GM23338 (cell line): Measurements from ENCODE around the gene LHX5. TPM values are rescaled to one million over a fixed set of nuclear protein-coding genes. Genes with fewer than 3 reads are reported as not detected.

ENCODE experiments used
- ATAC-seq: fragments of 200-7000 bp; cut with Tn5 transposase; 3 replicates; pipeline ENCODE4 v1.9.1; 2020
- DNase-seq: peaks from one replicate; pipeline ENCODE4 v3.0.0-alpha.2; 2015; ENCODE audit warnings: low spot score
- H2AFZ ChIP-seq: fragments of 200-600 bp; sonication (generic); 2 replicates; pipeline ENCODE4 v1.8.0; 2016; ENCODE audit warnings: antibody characterized with exemption, mild to moderate bottlenecking, moderate library complexity
- H3F3A ChIP-seq: fragments of 200-600 bp; sonication (generic); replicated peaks from 2 replicates; pipeline ENCODE4 v1.8.0; 2017; ENCODE audit warnings: antibody characterized with exemption, mixed run types, low read depth
- H3K27ac ChIP-seq: fragments of 200-600 bp; sonication (generic); 2 replicates; pipeline ENCODE4 v1.6.1; 2016; ENCODE audit warnings: low read depth
- H3K27me3 ChIP-seq: fragments of 200-600 bp; sonication (generic); 2 replicates; pipeline ENCODE4 v1.8.0; 2016; ENCODE audit warnings: mild to moderate bottlenecking, mixed run types, moderate library complexity; ENCODE audit not compliant: insufficient read depth
- H3K36me3 ChIP-seq: fragments of 200-600 bp; sonication (generic); 2 replicates; pipeline ENCODE4 v1.8.0; 2016; ENCODE audit warnings: mild to moderate bottlenecking; ENCODE audit not compliant: insufficient read depth
- H3K4me1 ChIP-seq: fragments of 200-600 bp; sonication (generic); 2 replicates; pipeline ENCODE4 v1.8.0; 2016; ENCODE audit warnings: mild to moderate bottlenecking, moderate library complexity; ENCODE audit not compliant: insufficient read depth
- H3K4me2 ChIP-seq: fragments of 200-600 bp; sonication (generic); 2 replicates; pipeline ENCODE4 v1.7.1; 2017; ENCODE audit warnings: mixed run types
- H3K4me3 ChIP-seq: fragments of 200-600 bp; sonication (generic); 2 replicates; pipeline ENCODE4 v1.6.1; 2016; ENCODE audit warnings: mixed run types
- H3K79me2 ChIP-seq: fragments of 200-600 bp; sonication (generic); replicated peaks from 2 replicates; pipeline ENCODE4 v1.8.0; 2017; ENCODE audit warnings: mild to moderate bottlenecking; ENCODE audit not compliant: insufficient read depth
- H3K9me2 ChIP-seq: fragments of 200-600 bp; sonication (generic); 2 replicates; pipeline ENCODE4 v1.8.0; 2017; ENCODE audit not compliant: insufficient read depth
- H4K20me1 ChIP-seq: fragments of 200-600 bp; sonication (generic); replicated peaks from 2 replicates; pipeline ENCODE4 v1.8.0; 2017; ENCODE audit warnings: mild to moderate bottlenecking; ENCODE audit not compliant: insufficient read depth
- H3K27ac Mint-ChIP-seq: 2 replicates; pipeline ENCODE4 v1.8.0; 2020; ENCODE audit warnings: inconsistent platforms, mild to moderate bottlenecking, moderate library complexity, mixed read lengths
- H3K27me3 Mint-ChIP-seq: 3 replicates; pipeline ENCODE4 v1.8.0; 2022; ENCODE audit warnings: low read depth, mild to moderate bottlenecking, moderate library complexity, mixed read lengths, inconsistent platforms; ENCODE audit not compliant: insufficient read depth, poor library complexity
- H3K36me3 Mint-ChIP-seq: 3 replicates; pipeline ENCODE4 v1.8.0; 2021; ENCODE audit warnings: low read depth, mild to moderate bottlenecking, inconsistent platforms, moderate library complexity, mixed read lengths
- H3K4me1 Mint-ChIP-seq: 3 replicates; pipeline ENCODE4 v1.8.0; 2020; ENCODE audit warnings: mild to moderate bottlenecking, inconsistent platforms, mixed read lengths
- H3K4me3 Mint-ChIP-seq: 3 replicates; pipeline ENCODE4 v1.8.0; 2021; ENCODE audit warnings: moderate library complexity, mild to moderate bottlenecking, inconsistent platforms, mixed read lengths
- H3K9me3 Mint-ChIP-seq: 3 replicates; pipeline ENCODE4 v1.8.0; 2020; ENCODE audit warnings: moderate library complexity, mild to moderate bottlenecking, inconsistent platforms, mixed read lengths
- CREB1 ChIP-seq: fragments of 250-450 bp; sonication (Bioruptor Pico); IDR thresholded peaks from 2 replicates; pipeline ENCODE4 v1.5.0; 2020; ENCODE audit warnings: low read depth, mild to moderate bottlenecking, moderate library complexity
- EZH2 ChIP-seq: fragments of 200-600 bp; sonication (generic); IDR thresholded peaks from one replicate; pipeline ENCODE4 v1.8.0; 2017; ENCODE audit warnings: antibody characterized with exemption, mild to moderate bottlenecking, low read depth; ENCODE audit not compliant: unreplicated experiment
- EZH2phosphoT487 ChIP-seq: fragments of 200-600 bp; sonication (generic); IDR thresholded peaks from one replicate; pipeline ENCODE4 v1.8.1; 2018; ENCODE audit warnings: antibody characterized with exemption; ENCODE audit not compliant: unreplicated experiment
- JUNB ChIP-seq: IDR thresholded peaks from one replicate; pipeline ENCODE4 v1.6.1; 2016; ENCODE audit warnings: antibody characterized with exemption; ENCODE audit not compliant: unreplicated experiment
- NANOG ChIP-seq: IDR thresholded peaks from 2 replicates; pipeline ENCODE4 v1.6.1; 2016; ENCODE audit warnings: antibody characterized with exemption, borderline replicate concordance
- POLR2AphosphoS5 ChIP-seq: IDR thresholded peaks from 2 replicates; pipeline ENCODE4 v1.6.1; 2016; ENCODE audit warnings: antibody characterized with exemption, low read depth
- STAT1 ChIP-seq: IDR thresholded peaks from one replicate; pipeline ENCODE4 v1.6.1; 2016; ENCODE audit warnings: antibody characterized with exemption; ENCODE audit not compliant: unreplicated experiment
- ZNF114 ChIP-seq: fragments of 250-450 bp; sonication (Bioruptor Pico); IDR thresholded peaks from 2 replicates; pipeline ENCODE4 v1.5.0; 2020; ENCODE audit warnings: mild to moderate bottlenecking, moderate library complexity
- ZNF331 ChIP-seq: fragments of 250-450 bp; sonication (Bioruptor Pico); IDR thresholded peaks from 2 replicates; pipeline ENCODE4 v1.5.0; 2020; ENCODE audit warnings: low read depth, mild to moderate bottlenecking, moderate library complexity
- polyA plus RNA-seq: library from polyadenylated mRNA; unstranded; fragments of >200 nt; fragmentation: Nextera tagmentation; extraction: Ambion mirVana; gene quantifications from 2 replicates; pipeline ENCODE4 v1.2.1, GENCODE V29; 2016
- total RNA-seq: library from RNA; depleted of rRNA; stranded (reverse); fragments of >200 nt; shearing (Covaris generic); gene quantifications from 2 replicates; pipeline ENCODE4 v1.2.3, GENCODE V29; 2014
- TF ChIP-seq, protein P1 (sequence below): IDR thresholded peaks from 2 replicates; pipeline ENCODE4 v1.6.1; 2016; ENCODE audit warnings: antibody characterized with exemption
- TF ChIP-seq, protein P2 (sequence below): IDR thresholded peaks from one replicate; pipeline ENCODE4 v1.6.1; 2018; ENCODE audit warnings: antibody characterized with exemption; ENCODE audit not compliant: unreplicated experiment
- TF ChIP-seq, protein P3 (sequence below), 2 experiments: fragments of 200-600 bp in 1 of 2; sonication (generic) in 1 of 2; conservative IDR thresholded peaks; 2 replicates each; pipeline versions ENCODE4 v1.5.1 to v1.6.1; 2016 to 2017; ENCODE audit warnings: antibody characterized with exemption in 2 of 2, low read depth in 2 of 2, mild to moderate bottlenecking in 2 of 2, moderate library complexity in 1 of 2

The LHX5 gene
- total and polyA plus RNA-seq, 2 experiments from 2014 or later: 0.18 TPM; not detected in 1

DNA sequence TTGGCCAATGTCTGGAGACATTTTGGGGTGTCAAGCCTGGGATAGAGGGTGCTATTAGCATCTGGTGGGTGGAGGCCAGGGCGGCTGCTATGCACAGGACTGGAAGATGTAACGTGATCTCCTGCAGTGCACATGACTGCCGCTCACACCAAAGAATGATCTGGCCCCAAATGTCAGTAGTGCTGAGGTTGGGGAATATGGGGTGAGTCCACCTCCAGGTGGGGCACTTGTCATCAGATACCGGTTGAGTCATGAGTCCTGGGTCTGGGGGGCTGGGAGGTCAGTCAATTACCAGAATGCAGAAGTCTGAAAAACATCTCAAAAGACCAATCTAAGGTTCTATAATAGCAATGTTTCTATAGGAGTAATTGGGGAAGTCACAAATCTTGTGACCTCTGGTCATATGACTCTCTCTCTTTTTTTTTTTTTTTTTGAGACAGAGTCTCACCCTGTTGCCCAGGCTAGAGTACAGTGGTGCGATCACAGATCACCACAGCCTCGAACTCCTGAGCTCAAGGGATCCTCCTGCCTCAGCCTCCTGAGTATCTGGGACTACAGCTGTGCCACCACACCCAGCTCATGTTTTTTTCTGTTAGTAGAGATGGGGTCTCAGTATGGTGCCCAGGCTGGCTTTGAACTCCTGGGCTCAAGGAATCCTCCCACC lies 55.4 kb downstream of the LHX5 start:
- H3K4me1 Mint-ChIP-seq: peaks cover 8% of the 10 kb centered on the region; the same call in 2 of the 3 replicates

DNA sequence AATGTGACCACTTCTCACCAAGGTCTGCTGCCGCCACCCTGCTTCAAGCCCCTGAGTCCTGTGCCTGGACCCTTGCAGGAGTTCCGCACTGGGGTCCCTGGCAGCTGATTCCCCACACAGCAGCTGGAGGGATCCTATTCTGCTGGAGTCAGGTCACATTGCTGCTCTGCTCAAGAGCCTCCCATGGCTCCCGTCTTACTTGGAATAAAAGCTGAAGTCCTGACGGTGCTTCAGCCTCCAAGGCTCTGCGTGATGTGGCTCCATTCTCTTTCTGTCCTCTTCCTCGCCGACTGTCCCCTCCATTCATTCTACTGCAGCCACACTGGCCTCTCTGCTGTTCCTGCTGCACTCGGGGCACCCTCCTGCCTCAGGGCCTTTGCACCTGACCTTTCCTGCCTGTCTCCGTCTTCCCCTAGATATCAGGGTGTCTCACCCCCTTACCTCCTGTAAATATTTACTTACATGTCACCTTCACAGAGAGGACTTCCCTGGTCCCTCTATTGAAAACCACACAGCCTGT lies 57.1 kb downstream of the LHX5 start:
- Histone ChIP-seq H3F3A (no peaks in the 10 kb centered on the region), H2AFZ (no peak overlapping the region), H3K4me2 (no peak overlapping the region), H4K20me1 (no peaks in the 10 kb centered on the region), H3K79me2 (no peaks in the 10 kb centered on the region), H3K4me1 (no peaks in the 10 kb centered on the region), H3K36me3 (no peaks in the 10 kb centered on the region), H3K4me3 (no peak overlapping the region), H3K9me2 (no peaks in the 10 kb centered on the region), H3K27me3 (no peaks in the 10 kb centered on the region), H3K27ac (no peak overlapping the region)
- DNase-seq (no peak), ATAC-seq (no peak)
- H3K36me3 Mint-ChIP-seq: no peaks in the 10 kb centered on the region
- H3K27me3 Mint-ChIP-seq: peaks cover 12% of the 10 kb centered on the region
- H3K4me1 Mint-ChIP-seq: peaks cover 8% of the 10 kb centered on the region; the same call in 2 of the 3 replicates
- H3K9me3 Mint-ChIP-seq: no peaks in the 10 kb centered on the region
- H3K4me3 Mint-ChIP-seq: no peak overlapping the region; the same call in 2 of the 3 replicates
- H3K27ac Mint-ChIP-seq: no peak overlapping the region
- TF ChIP-seq STAT1 (no peak), CREB1 (CRISPR knock-in tag) (no peak), POLR2AphosphoS5 (no peak), ZNF114 (CRISPR knock-in tag) (no peak), JUNB (no peak), NANOG (no peak), EZH2 (no peak), EZH2phosphoT487 (no peak), ZNF331 (no peak)
- TF ChIP-seq, protein P1, sequence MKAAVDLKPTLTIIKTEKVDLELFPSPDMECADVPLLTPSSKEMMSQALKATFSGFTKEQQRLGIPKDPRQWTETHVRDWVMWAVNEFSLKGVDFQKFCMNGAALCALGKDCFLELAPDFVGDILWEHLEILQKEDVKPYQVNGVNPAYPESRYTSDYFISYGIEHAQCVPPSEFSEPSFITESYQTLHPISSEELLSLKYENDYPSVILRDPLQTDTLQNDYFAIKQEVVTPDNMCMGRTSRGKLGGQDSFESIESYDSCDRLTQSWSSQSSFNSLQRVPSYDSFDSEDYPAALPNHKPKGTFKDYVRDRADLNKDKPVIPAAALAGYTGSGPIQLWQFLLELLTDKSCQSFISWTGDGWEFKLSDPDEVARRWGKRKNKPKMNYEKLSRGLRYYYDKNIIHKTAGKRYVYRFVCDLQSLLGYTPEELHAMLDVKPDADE: no peak
- TF ChIP-seq, protein P2, sequence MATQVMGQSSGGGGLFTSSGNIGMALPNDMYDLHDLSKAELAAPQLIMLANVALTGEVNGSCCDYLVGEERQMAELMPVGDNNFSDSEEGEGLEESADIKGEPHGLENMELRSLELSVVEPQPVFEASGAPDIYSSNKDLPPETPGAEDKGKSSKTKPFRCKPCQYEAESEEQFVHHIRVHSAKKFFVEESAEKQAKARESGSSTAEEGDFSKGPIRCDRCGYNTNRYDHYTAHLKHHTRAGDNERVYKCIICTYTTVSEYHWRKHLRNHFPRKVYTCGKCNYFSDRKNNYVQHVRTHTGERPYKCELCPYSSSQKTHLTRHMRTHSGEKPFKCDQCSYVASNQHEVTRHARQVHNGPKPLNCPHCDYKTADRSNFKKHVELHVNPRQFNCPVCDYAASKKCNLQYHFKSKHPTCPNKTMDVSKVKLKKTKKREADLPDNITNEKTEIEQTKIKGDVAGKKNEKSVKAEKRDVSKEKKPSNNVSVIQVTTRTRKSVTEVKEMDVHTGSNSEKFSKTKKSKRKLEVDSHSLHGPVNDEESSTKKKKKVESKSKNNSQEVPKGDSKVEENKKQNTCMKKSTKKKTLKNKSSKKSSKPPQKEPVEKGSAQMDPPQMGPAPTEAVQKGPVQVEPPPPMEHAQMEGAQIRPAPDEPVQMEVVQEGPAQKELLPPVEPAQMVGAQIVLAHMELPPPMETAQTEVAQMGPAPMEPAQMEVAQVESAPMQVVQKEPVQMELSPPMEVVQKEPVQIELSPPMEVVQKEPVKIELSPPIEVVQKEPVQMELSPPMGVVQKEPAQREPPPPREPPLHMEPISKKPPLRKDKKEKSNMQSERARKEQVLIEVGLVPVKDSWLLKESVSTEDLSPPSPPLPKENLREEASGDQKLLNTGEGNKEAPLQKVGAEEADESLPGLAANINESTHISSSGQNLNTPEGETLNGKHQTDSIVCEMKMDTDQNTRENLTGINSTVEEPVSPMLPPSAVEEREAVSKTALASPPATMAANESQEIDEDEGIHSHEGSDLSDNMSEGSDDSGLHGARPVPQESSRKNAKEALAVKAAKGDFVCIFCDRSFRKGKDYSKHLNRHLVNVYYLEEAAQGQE: no peak
- TF ChIP-seq, protein P3, sequence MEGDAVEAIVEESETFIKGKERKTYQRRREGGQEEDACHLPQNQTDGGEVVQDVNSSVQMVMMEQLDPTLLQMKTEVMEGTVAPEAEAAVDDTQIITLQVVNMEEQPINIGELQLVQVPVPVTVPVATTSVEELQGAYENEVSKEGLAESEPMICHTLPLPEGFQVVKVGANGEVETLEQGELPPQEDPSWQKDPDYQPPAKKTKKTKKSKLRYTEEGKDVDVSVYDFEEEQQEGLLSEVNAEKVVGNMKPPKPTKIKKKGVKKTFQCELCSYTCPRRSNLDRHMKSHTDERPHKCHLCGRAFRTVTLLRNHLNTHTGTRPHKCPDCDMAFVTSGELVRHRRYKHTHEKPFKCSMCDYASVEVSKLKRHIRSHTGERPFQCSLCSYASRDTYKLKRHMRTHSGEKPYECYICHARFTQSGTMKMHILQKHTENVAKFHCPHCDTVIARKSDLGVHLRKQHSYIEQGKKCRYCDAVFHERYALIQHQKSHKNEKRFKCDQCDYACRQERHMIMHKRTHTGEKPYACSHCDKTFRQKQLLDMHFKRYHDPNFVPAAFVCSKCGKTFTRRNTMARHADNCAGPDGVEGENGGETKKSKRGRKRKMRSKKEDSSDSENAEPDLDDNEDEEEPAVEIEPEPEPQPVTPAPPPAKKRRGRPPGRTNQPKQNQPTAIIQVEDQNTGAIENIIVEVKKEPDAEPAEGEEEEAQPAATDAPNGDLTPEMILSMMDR (conservative IDR thresholded peaks at IDR 0.05; ENCODE audit: low read depth in 2 of 2): no peak

More for the DNA sequence above, 55.4 kb downstream of the LHX5 start:
- Histone ChIP-seq H3K27ac (no peak overlapping the region), H4K20me1 (no peaks in the 10 kb centered on the region), H3F3A (no peaks in the 10 kb centered on the region), H3K4me3 (no peak overlapping the region), H3K79me2 (no peaks in the 10 kb centered on the region), H3K27me3 (no peaks in the 10 kb centered on the region), H3K36me3 (no peaks in the 10 kb centered on the region), H3K9me2 (no peaks in the 10 kb centered on the region), H3K4me2 (no peak overlapping the region), H2AFZ (peak overlapping the region; percentile 28; the same call in 1 of the 2 replicates), H3K4me1 (no peaks in the 10 kb centered on the region)
- H3K27ac Mint-ChIP-seq: no peak overlapping the region
- no peak overlapping the region for H3K4me3 Mint-ChIP-seq
- no peaks in the 10 kb centered on the region for H3K36me3 Mint-ChIP-seq
- H3K9me3 Mint-ChIP-seq: no peaks in the 10 kb centered on the region
- peak; percentile 47; the same call in 2 of the 3 replicates for ATAC-seq
- TF ChIP-seq, protein P3 (conservative IDR thresholded peaks at IDR 0.05; ENCODE audit: low read depth in 2 of 2): peak in 1 of 2 experiments; percentile 22; a peak in 1 of 4 replicates
- no peak for TF ChIP-seq EZH2
- DNase-seq: no peak
- H3K27me3 Mint-ChIP-seq: peaks cover 12% of the 10 kb centered on the region
